HG03571 (cell line): ENCODE results near the gene CISTR.

ENCODE experiments used
- ATAC-seq: cut with Tn5 transposase; IDR thresholded peaks from one replicate; pipeline ENCODE4 v1.9.1; 2021; ENCODE audit not compliant: unreplicated experiment

Gene CISTR

GRCh38 chr12:53744130-53744441, 7.7 kb downstream of the CISTR start:
- ATAC-seq, result no peak

- no peak for ATAC-seq
Observed at GRCh38 chr12:53743266-53744129, 8.3 kb downstream of the CISTR start.

- no peak for ATAC-seq
Observed at GRCh38 chr12:53740130-53740491, 11.7 kb downstream of the CISTR start.

GRCh38 chr12:53739214-53740129, 12.3 kb downstream of the CISTR start:
- ATAC-seq, result no peak

- ATAC-seq, result no peak
Observed at GRCh38 chr12:53738406-53739213, 13.2 kb downstream of the CISTR start.

GRCh38 chr12:53737951-53738405, 13.8 kb downstream of the CISTR start:
- ATAC-seq, result no peak

- no peak for ATAC-seq
Observed at GRCh38 chr12:53737093-53737808, 14.5 kb downstream of the CISTR start.

GRCh38 chr12:53736592-53736991, 15.2 kb downstream of the CISTR start:
- ATAC-seq, result no peak

GRCh38 chr12:53735556-53735955, 16.2 kb downstream of the CISTR start:
- ATAC-seq, result no peak

- ATAC-seq, result no peak
Observed at GRCh38 chr12:53734425-53734824, 17.4 kb downstream of the CISTR start.

- no peak for ATAC-seq
Observed at GRCh38 chr12:53733807-53734200, 18.0 kb downstream of the CISTR start.

GRCh38 chr12:53733051-53733806, 18.6 kb downstream of the CISTR start:
- ATAC-seq, result no peak

- no peak for ATAC-seq
Observed at GRCh38 chr12:53729644-53730043, 22.1 kb downstream of the CISTR start.

GRCh38 chr12:53728206-53728605, 23.6 kb downstream of the CISTR start:
- no peak for ATAC-seq

GRCh38 chr12:53727310-53728041, 24.3 kb downstream of the CISTR start, which contains the start of gene CALCOCO1:
Gene CALCOCO1 (minus strand): TSS chr12:53727452. CDS start chr12:53725242, 2,210 bp downstream.
- peak; percentile 99 for ATAC-seq

- ATAC-seq, result no peak
Observed at GRCh38 chr12:53726946-53727309, 24.9 kb downstream of the CISTR start.

- no peak for ATAC-seq
Observed at GRCh38 chr12:53726341-53726740, 25.4 kb downstream of the CISTR start.

- ATAC-seq, result no peak
Observed at GRCh38 chr12:53725824-53726223, 26.0 kb downstream of the CISTR start.

GRCh38 chr12:53722450-53723041, 29.2 kb downstream of the CISTR start:
- ATAC-seq, result no peak
